GM21723 (cell line): ENCODE measurements around the gene HAGHL.
"Not testable (repeated sequence)": the region's sequence is repeated elsewhere in the genome, so short reads cannot be mapped to it uniquely, and the experiment has no call there.

ENCODE experiments used
- ATAC-seq: cut with Tn5 transposase; IDR thresholded peaks from one replicate; pipeline ENCODE4 v1.9.1; 2021; ENCODE audit warnings: mild to moderate bottlenecking, moderate library complexity; ENCODE audit not compliant: unreplicated experiment

The HAGHL gene

GRCh38 chr16:750485-750884 lies 23.6 kb downstream of the HAGHL start:
- ATAC-seq, result no peak

DNA sequence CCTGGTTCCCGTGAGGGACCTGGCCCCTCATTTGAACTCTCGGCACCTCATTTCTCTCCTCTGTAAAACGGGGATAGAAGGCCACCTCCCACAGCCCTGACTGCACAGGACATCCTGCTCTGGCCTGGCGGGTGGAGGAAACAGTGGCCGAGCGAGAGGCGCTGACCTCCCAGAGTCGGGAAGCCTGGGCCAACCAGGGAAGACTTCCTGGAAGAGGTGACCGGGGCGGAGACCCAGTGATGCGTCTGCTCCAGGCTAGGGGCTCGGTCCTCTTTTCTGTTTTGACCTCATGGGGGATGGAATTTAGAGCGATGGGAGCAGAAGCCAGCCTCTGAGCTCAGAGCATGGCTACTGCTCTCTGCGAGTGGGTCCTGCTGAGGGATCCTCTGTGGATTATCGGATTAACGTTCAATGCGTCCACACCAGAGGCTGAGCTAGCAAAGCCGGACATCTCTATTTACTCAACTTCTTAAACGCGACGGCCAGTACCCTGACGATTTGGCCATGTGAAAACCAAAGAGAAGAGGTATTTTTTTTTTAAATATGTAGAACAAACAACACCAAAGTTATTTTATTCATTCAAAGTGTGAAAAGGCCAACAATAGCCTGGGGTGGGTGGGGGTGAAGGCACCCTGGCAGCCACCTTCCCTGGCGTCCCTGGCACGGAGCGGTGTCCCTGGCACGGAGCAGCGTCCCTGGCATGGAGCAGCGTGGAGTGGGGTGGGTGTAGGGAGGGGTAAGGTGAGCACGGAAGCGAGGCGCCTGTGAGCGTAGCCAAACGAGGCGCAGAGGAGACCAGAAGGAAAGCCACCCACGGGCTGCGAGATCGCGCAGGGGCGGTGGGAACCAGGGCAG lies 24.5 kb downstream of the HAGHL start:
- ATAC-seq, result no peak

GRCh38 chr16:752007-752312 lies 25.1 kb downstream of the HAGHL start:
- no peak for ATAC-seq

DNA sequence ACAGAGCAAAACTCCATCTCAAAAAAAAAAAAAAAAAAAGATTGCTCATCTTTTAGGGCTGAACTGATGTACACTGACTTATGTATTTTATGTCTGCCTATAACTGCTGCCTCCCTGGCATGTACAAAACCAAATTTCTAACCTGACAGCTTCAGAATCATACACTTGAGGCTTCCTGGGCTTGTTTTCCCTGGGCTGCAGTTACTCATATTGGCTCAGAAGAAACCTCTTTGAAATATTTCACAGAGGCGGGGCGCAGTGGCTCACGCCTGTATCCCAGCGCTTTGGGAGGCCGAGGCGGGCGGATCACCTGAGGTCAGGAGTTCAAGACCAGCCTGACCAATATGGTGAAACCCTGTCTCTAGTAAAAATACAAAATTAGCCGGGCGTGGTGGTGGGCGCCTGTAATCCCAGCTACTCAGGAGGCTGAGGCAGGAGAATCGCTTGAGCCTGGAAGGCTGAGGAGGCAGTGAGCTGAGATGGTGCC lies 27.3 kb downstream of the HAGHL start:
- ATAC-seq, result not testable (repeated sequence)

DNA sequence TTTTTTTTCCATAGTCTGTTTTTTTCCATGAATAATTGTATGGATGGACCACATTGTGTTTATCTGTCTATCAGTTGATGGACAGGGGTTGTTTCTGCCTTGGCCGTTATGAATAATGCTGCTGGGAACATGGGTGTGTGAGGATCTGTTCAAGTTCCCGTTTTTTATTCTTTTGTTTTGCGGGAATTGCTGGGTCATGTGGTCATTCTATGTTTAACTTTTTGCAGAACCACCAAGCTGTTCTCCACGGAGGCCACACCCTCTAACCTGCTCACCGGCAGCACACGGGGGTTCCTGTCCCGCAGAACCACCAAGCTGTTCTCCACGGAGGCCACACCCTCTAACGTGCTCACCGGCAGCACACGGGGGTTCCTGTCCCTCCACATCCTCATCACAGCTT lies 27.8 kb downstream of the HAGHL start:
- no peak for ATAC-seq

GRCh38 chr16:756428-756827 lies 29.5 kb downstream of the HAGHL start:
- no peak for ATAC-seq

DNA sequence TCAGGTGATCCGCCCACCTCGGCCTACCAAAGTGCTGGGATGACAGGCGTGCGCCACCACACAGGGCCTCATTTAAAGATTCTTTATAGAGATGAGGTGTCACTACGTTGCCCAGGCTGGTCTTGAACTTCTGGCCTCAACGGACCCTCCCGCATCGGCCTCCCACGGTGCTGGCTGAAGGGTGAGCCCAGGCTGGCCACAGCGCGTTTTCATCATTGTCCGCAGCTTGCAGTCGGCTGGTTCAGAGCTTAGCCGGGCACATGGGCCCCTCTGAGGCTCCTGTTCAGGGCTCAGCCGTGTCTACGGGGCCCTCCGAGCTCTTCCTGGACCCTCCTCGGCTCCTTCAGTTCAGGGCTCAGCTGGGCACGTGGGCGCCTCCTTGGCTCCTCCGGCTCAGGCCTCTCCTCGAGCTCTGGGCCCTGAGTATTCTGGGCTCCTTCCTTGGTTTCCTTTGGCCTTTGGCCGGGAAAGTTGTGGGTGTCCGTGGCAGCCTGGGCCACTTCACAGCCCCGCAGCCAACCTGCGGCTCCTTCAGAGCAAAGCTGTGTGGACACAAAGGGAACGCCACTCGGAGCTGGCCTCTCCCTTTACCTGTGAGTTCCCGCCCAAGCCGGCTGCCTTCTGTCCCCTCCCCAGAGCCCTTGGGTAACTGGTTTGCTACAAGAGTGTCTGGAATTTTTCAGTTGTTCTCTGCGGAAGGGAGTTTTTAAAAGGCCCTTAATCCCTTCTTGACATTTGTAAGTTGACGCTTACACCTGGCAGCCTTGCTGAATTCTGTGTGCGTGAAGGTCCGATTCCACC lies 32.4 kb downstream of the HAGHL start:
- no peak for ATAC-seq

DNA sequence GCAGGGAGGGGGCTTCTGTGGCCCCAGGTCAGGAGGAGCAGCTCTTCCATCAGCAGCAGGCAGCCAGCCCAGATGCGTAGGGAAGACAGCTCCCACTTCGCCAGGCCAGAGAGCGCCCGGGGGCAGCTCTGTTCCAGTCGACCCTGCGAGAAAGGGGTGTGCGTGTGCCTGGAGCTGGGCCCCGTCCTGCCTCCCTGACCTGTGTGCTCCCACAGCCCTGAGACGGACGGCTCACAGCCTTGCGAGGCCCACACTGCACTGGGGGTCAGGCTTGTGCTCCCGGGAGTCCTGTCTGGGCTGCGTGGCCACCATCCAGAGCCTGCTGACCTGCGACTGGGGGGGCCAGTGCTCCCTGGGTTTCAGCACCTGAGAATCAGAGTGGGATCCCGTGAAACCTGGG lies 33.2 kb downstream of the HAGHL start:
- no peak for ATAC-seq

GRCh38 chr16:760545-761343 lies 33.8 kb downstream of the HAGHL start, which contains the start of gene MSLN:
Gene MSLN, plus strand, starts transcription at chr16:760734. Its CDS starts 1,947 bp downstream, at chr16:762681.
- ATAC-seq, result no peak

- no peak for ATAC-seq
Measured at GRCh38 chr16:761625-762513, 35.0 kb downstream of the HAGHL start.

GRCh38 chr16:762595-763268 lies 35.8 kb downstream of the HAGHL start:
- ATAC-seq, result no peak

DNA sequence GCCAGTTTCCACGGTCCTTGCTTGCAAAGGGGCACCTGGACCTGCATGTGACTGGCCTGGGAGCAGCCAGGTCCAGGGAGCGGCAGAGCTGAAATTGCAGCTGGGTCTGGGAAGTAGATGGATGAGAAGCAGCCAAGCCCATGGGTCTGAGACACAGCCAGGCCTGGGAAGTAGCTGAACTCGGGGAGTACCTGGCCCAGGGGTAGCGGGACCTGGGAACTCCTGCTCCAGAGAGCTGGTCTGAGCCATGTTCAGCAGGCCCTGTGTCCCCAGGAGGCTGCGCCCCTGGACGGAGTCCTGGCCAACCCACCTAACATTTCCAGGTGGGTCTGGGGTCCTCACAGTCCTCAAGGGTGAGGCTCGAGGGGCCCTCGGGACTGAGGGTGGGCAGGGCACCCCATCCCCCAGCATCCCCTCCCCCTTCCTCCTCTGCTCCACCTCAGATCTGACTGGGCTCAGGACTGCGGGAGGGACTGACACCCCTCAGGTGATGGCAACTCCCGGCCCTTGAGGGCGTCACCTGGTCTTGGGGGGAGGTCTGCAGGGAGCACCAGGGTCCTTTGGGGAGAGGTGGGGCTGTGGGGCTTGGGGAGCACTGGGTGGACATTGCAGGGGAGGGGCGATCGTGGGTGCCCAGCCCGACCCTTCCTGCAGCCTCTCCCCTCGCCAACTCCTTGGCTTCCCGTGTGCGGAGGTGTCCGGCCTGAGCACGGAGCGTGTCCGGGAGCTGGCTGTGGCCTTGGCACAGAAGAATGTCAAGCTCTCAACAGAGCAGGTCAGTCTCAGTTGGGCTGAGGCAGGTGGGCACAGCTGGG lies 36.7 kb downstream of the HAGHL start:
- no peak for ATAC-seq

DNA sequence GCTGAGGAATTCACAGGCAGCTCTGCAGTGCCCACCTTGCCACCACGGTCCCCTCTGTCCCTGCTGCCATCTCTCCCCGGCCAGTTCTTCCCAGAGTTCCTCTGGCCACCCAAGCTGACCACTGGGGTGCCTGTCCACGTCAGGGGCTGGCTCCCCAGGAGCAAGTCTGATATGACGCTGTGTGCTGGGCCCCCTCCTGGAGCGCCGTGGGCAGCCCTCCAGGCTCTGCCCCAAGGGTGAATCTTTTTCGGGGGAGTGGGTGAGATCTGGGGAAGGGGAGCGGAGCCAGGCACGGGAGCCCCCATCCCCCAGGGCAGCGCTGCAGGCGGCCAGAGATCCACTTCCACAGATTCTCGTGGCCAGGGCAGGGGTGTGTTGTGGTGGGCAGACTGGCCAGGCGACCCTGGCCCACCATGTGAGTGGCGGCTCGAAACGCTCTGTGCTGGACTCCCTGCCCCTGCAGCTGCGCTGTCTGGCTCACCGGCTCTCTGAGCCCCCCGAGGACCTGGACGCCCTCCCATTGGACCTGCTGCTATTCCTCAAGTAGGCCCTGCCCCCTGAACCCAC lies 37.4 kb downstream of the HAGHL start:
- ATAC-seq, result no peak

GRCh38 chr16:764848-765487 lies 38.1 kb downstream of the HAGHL start:
- ATAC-seq, result no peak

GRCh38 chr16:765488-765865 lies 38.6 kb downstream of the HAGHL start:
- no peak for ATAC-seq

GRCh38 chr16:766008-766819 lies 39.3 kb downstream of the HAGHL start:
- ATAC-seq, result no peak
